Uterus (tissue), 2 donors: Measurements from ENCODE around the gene CACNA1F.

Experiments used
- CTCF ChIP-seq, 4 experiments: fragments of 200-600 bp in 2 of 4; fragments of 450-650 bp in 2 of 4; sonication (generic) in 2 of 4; IDR thresholded peaks; one replicate each; pipeline ENCODE4 v1.5.1; 2016 to 2019; ENCODE audit warnings: antibody characterized with exemption in 4 of 4, mild to moderate bottlenecking in 2 of 4, moderate library complexity in 1 of 4
- POLR2A ChIP-seq, 2 donors: fragments of 450-650 bp; IDR thresholded peaks; one replicate each; pipeline ENCODE4 v1.6.1; 2016; ENCODE audit warnings: antibody characterized with exemption in 2 of 2, mild to moderate bottlenecking in 1 of 2, moderate library complexity in 1 of 2

- TF ChIP-seq POLR2A (IDR thresholded peaks at IDR 0.05) (no peak), CTCF (IDR thresholded peaks at IDR 0.05) (no peak)
Observed at GRCh38 chrX:49226946-49227345, 6.2 kb downstream of the CACNA1F start.
